GM21447 (cell line): ENCODE measurements around the gene TOM1L1.
"Not testable (repeated sequence)": the region's sequence is repeated elsewhere in the genome, so short reads cannot be mapped to it uniquely, and the experiment has no call there.

Experiments used
- ATAC-seq: cut with Tn5 transposase; IDR thresholded peaks from one replicate; pipeline ENCODE4 v1.9.1; 2021; ENCODE audit not compliant: unreplicated experiment

TOM1L1 gene

GRCh38 chr17:54900457-54901229 is at the start of gene TOM1L1:
Gene TOM1L1 (plus strand): TSS chr17:54900852. CDS start chr17:54900866, 14 bp downstream.
- peak; percentile 71 for ATAC-seq

DNA sequence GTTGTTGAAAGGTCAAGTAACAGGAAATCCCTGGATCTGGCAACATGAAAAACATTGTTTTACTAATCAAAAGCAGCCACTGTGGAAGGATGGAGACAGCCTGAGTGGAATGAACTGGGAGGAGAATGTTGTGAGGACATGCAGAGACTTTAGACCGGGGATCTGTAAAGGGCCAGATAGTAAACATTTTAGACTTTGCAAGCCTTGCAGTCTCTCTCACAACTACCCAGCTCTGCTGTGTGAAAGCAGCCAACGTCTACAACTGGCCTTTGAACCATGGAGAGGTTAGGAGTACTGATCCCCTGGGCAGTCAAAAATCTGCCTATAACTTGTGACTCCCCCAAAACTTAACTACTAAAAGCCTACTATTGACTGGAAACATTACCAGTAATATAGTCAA is 41.5 kb upstream of the TOM1L1 start:
- ATAC-seq, result no peak

DNA sequence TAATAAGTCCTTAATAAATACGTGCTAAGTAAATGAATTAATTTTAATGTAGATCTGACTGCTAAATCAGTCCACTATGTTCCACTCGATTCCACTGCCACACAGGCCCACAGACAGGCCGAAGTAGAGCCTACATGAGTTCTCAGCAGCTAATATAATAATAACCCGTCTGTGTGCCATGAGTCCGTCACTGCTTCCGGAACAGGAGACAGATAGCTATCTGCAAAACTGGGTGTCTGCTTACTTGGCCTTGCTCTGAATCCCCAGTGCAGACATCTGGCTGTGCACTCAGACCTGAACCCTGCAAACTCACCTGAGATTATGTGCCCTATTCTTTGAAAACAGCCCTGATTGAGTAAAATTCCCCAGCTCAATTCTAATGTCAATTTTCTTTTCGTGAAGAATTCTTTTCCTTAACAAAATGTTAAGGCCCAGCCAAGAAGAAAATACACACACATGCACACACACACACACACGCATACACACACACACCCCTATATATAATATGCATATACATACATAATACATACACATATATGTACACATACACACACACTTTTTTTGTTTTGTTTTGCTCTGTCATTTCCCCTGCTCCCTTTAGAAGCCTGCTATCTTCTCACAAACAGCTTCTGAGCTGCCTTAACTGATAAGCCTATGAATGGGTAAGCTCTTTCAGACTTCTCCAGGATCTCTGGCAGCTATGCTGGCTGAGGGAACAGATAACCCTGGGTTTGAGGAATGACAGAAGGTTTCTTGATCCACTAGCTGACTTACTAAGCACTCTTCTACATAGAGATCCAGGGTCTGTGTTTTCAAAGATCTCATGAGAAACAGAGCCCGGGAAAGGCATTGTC is 39.8 kb upstream of the TOM1L1 start:
- ATAC-seq, result no peak

- no peak for ATAC-seq
Measured at GRCh38 chr17:54861471-54861983, 39.1 kb upstream of the TOM1L1 start.

GRCh38 chr17:54863176-54863575 is 37.5 kb upstream of the TOM1L1 start:
- no peak for ATAC-seq

DNA sequence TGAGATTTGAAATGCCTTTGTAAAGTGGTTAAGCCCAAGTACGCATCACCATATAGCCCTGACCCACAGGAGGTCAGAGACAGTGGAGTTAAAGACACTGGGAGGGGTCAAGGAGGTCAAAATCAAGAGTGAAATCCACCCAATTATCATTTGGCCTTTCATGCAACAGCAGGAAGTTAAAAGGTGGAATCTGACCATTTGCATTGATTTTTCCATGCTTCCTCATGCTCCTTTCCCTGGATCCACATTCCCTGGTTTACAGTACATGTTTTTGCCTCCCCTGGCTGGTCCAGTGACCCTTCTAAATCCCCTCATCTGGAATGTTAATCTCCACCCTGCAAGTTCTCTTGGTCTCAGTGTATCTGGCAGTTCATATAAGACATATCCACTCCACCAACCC is 36.6 kb upstream of the TOM1L1 start:
- ATAC-seq, result no peak

GRCh38 chr17:54864636-54865356 is 35.9 kb upstream of the TOM1L1 start:
- ATAC-seq, result no peak

DNA sequence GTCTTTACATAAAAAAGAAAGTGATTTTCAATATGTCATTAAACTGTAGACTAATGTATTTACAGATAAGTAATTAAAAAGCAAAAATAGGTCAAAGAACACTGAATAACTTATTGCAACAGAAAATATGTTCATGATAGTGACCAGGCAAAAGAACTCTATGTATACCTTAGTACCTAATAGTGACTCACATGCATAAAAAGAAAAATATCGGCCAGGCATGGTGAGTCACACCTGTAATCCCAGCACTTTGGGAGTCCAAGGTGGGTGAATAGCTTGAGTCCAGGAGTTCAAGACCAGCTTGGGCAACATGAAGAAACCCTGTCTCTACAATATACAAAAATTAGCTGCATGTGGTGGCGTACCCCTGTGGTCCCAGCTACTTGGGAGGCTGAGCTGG is 33.0 kb upstream of the TOM1L1 start:
- no peak for ATAC-seq

DNA sequence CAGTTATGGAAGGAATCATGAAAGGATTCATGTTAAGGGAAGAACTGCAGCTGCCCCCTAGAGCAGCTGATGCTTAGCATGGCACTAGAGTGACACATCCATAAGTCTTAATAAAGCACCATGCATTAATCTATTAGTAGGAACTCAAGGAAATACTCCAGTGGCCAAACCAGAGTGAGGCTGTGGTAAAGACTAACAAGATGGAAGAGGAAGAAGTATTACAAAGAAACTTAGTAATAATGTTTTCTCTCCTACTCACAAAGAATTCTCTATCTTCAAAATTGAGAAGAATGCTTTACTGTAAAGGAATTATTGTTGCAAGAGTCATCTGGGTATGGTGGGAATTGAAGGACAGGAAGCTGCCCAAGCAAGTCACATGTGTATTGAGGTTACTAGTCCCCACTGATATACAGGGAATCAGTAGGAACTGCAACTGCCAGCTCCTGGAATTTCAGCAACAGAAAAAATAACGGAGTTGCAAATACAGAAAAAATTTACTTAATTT is 29.9 kb upstream of the TOM1L1 start:
- ATAC-seq, result no peak

GRCh38 chr17:54875906-54876305 is 24.7 kb upstream of the TOM1L1 start:
- not testable (repeated sequence) for ATAC-seq

- ATAC-seq, result no peak
Measured at GRCh38 chr17:54876656-54877195, 23.9 kb upstream of the TOM1L1 start.

- ATAC-seq, result no peak
Measured at GRCh38 chr17:54881255-54881972, 19.2 kb upstream of the TOM1L1 start.

GRCh38 chr17:54882371-54882770 is 18.3 kb upstream of the TOM1L1 start:
- ATAC-seq, result no peak

GRCh38 chr17:54882950-54883349 is 17.7 kb upstream of the TOM1L1 start:
- no peak for ATAC-seq

- no peak for ATAC-seq
Measured at GRCh38 chr17:54883939-54884338, 16.7 kb upstream of the TOM1L1 start.

DNA sequence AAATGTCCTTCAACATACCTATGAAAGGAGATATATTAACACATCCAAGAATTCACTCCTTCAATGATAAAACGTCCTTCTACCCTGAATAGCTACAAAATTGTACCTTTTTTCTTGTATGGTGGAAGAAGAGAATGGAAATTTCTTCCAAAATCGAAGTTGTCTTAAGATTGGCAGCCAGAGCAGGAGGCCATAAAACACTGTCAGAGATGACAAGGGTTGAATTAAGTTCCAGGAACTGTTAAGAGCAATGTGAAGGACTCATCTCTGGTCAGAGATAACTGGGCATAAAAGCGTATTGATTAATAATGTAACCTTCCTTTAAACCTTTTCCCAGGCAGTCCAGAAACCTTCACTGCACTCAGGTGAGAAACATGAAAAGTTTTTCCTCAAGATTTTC is 12.9 kb upstream of the TOM1L1 start:
- no peak for ATAC-seq

DNA sequence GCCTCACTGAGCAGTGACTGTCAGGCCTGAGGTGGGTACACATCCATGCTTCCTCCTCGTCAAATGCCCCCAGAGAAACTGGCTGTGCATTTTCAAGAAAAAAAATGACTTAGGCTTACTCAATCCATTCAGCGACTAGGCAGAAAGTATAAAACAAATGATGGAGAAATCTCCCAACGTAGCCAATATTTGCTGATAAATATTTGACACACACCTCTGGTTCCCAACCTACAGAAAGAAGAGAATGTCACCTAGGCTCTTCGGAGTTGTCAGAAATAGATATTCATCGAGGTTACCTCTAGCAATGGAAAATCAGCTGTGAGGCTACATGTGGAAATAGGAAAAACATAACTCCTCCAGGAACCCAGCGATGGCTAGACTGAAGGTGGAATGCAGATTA is 12.4 kb upstream of the TOM1L1 start:
- ATAC-seq, result no peak

DNA sequence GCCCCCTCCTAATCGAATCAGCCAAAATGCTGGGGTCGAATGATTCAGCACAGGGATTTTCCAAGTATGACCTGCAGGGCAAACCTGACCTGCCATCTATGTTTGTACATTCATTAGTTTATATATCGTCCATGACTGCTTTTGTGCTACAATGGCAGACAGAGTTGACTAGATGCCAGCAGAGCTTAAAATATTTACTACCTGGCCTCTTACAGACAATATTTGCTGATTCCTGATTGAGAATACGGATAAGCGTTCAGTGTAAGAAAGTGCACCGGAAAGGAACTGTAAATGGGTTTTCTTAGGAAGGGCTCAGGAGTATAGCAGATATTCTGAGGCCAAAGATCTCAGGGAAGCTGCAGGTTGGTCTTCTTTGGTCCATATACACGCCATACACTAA is 11.7 kb upstream of the TOM1L1 start:
- ATAC-seq, result no peak

DNA sequence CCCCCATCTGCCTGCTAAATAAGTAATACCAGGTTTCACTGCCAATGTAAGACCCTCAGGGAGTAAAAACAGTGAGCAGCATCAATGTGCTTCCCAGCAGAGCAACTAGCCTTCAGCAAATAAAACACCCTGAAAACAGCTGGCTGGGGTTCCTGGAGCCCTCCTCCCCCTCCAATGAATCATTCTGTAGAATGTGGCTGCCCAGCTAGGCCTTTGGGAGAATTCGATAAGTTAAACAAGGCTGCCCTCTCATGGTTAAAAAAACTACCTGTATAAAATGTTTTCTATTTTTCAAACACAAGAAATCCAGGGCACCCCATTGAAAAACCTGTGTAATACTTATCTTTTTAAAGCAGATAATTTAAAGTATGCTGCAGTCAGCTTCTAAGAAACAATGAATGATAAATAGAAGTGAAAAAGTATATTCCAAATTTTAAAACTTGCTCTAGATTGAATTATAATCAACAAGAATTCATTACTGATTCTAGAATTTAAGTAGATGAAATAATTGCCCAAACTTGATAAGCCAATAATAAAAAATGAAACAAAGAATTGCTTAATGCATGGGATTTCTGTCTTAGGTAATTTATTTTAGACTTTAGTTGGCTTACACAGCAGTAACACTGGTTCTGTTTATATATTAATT is 9.4 kb upstream of the TOM1L1 start:
- ATAC-seq, result no peak

DNA sequence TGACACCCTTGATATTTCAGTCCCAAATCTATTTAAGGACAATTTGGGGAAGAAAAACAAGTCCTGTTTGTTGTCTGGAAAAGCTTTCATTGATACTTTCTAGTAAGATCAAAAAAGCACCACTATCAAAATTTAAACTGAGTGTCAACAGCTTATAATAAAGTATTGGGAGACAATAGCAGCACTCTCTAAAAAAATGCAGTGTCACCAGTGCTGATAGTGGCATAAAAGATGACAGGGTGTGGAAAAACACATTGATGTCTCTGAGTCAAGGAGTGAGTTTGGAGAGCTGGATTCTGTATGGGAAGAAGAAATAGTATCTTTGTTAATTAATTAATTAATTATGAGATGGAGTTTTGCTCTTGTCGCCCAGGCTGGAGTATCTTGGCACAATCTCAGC is 8.3 kb upstream of the TOM1L1 start:
- ATAC-seq, result no peak
